ENCODE measurements around the gene SMO. TPM values are rescaled to one million over a fixed set of nuclear protein-coding genes. Genes with fewer than 3 reads are reported as not detected.

The SMO gene
- polyA plus RNA-seq, 3 donors = 0.07 TPM; not detected in 2

DNA sequence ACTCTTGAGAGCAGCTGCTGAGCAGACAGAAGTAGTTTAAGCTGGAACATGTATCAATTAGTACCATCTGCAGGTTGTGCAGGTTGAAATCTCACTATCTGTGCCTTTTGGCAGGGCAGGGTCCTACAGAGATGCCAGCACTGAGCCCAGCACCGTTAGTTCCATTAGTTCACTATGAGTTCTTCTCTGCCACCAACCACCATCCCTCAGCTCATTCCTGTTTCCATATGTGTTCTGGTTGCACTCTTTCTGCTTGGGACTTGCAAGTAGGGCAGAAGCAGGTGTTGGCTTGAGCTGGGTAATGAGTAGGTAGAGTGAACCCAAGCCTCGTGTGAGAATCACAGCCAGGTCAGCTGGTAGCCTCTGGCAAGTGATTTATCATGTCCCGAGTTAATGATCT, 2.8 kb downstream of the SMO start:
- H2AFZ ChIP-seq (ENCODE audit: insufficient read depth, low read depth, low read length, poor library complexity, severe bottlenecking) = no peak overlapping the region
- peaks cover 4 to 12% of the 10 kb centered on the region in 2 donors for H3K36me3 Mint-ChIP-seq
- no peak overlapping the region for H3K27ac Mint-ChIP-seq
- H3K9me3 Mint-ChIP-seq = peaks cover 0 to 8% (median 7%) of the 10 kb centered on the region in 7 donors
- no peaks in the 10 kb centered on the region for H4K20me1 ChIP-seq (ENCODE audit: insufficient read depth, low read length)
- peaks cover 44 to 50% (median 49%) of the 10 kb centered on the region in 3 donors for H3K27me3 Mint-ChIP-seq (ENCODE audit: low read depth in 3 of 3)
- no peak overlapping the region for H3K27ac ChIP-seq (ENCODE audit: low read depth in 1 of 2, low read length in 2 of 2)
- peaks cover 0 to 3% of the 10 kb centered on the region in 2 donors for H3K9me3 ChIP-seq (replicated peaks in 1 of 2; ENCODE audit: control insufficient read depth in 1 of 2, insufficient read depth in 1 of 2, low read length in 2 of 2)
- intact Hi-C loops (cut with micrococcal nuclease) = no loop called here
- H3K36me3 ChIP-seq (replicated peaks in 1 of 2; ENCODE audit: control insufficient read depth in 1 of 2, insufficient read depth in 2 of 2, low read length in 2 of 2) = no peaks in the 10 kb centered on the region
- peaks cover 16% of the 10 kb centered on the region for H3K4me1 Mint-ChIP-seq
- no peak overlapping the region for H3K9ac ChIP-seq (ENCODE audit: insufficient read depth, low read length, poor library complexity, severe bottlenecking)
- H3K4me3 ChIP-seq (replicated peaks in 1 of 3; ENCODE audit: low read depth in 2 of 3, low read length in 3 of 3) = no peak overlapping the region
- no peak overlapping the region for H3K4me3 Mint-ChIP-seq
- 88% methylated on average over 2 of the region's 3 CpGs for WGBS (ENCODE audit: insufficient coverage)
- no peak overlapping the region for H3K4me2 ChIP-seq (replicated peaks; ENCODE audit: extremely low read depth, low read length, poor library complexity, severe bottlenecking)
- peaks cover 12 to 18% of the 10 kb centered on the region in 2 donors for H3K4me1 ChIP-seq (ENCODE audit: control insufficient read depth in 1 of 2, insufficient read depth in 2 of 2, low read length in 2 of 2)
- TF ChIP-seq CTCF (IDR thresholded peaks at IDR 0.05) = no peak
- H3K27me3 ChIP-seq (ENCODE audit: control insufficient read depth in 2 of 2, insufficient read depth in 2 of 2, low read length in 2 of 2) = peaks cover 35 to 43% of the 10 kb centered on the region in 2 donors
- DNase-seq = no peak
- H3K79me2 ChIP-seq (ENCODE audit: insufficient read depth, low read length) = no peaks in the 10 kb centered on the region

GRCh38 chr7:129193892-129194291, 5.5 kb downstream of the SMO start:
- 93% methylated on average over 3 of the region's 3 CpGs for WGBS (ENCODE audit: insufficient coverage)
- Histone ChIP-seq H2AFZ (ENCODE audit: insufficient read depth, low read depth, low read length, poor library complexity, severe bottlenecking) (no peak overlapping the region), H3K4me1 (ENCODE audit: control insufficient read depth in 1 of 2, insufficient read depth in 2 of 2, low read length in 2 of 2) (peaks cover 17 to 19% of the 10 kb centered on the region in 2 donors), H3K4me2 (replicated peaks; ENCODE audit: extremely low read depth, low read length, poor library complexity, severe bottlenecking) (no peak overlapping the region), H3K9me3 (replicated peaks in 1 of 2; ENCODE audit: control insufficient read depth in 1 of 2, insufficient read depth in 1 of 2, low read length in 2 of 2) (peaks cover 0 to 3% of the 10 kb centered on the region in 2 donors), H3K79me2 (ENCODE audit: insufficient read depth, low read length) (no peaks in the 10 kb centered on the region), H3K9ac (ENCODE audit: insufficient read depth, low read length, poor library complexity, severe bottlenecking) (no peak overlapping the region), H3K4me3 (replicated peaks in 1 of 3; ENCODE audit: low read depth in 2 of 3, low read length in 3 of 3) (no peak overlapping the region), H3K27me3 (ENCODE audit: control insufficient read depth in 2 of 2, insufficient read depth in 2 of 2, low read length in 2 of 2) (peaks cover 21 to 26% of the 10 kb centered on the region in 2 donors), H3K36me3 (replicated peaks in 1 of 2; ENCODE audit: control insufficient read depth in 1 of 2, insufficient read depth in 2 of 2, low read length in 2 of 2) (no peaks in the 10 kb centered on the region), H4K20me1 (ENCODE audit: insufficient read depth, low read length) (no peaks in the 10 kb centered on the region), H3K27ac (ENCODE audit: low read depth in 1 of 2, low read length in 2 of 2) (no peak overlapping the region)
- intact Hi-C loops (cut with micrococcal nuclease) = no loop called here
- H3K27ac Mint-ChIP-seq = no peak overlapping the region
- peaks cover 19% of the 10 kb centered on the region for H3K4me1 Mint-ChIP-seq
- peaks cover 23 to 32% (median 25%) of the 10 kb centered on the region in 3 donors for H3K27me3 Mint-ChIP-seq (ENCODE audit: low read depth in 3 of 3)
- DNase-seq = no peak
- H3K36me3 Mint-ChIP-seq = peaks cover 0 to 6% of the 10 kb centered on the region in 2 donors
- H3K9me3 Mint-ChIP-seq = peaks cover 0 to 7% (median 6%) of the 10 kb centered on the region in 7 donors
- no peak overlapping the region for H3K4me3 Mint-ChIP-seq
- no peak for TF ChIP-seq CTCF (IDR thresholded peaks at IDR 0.05)
